Tibial nerve (tissue), 4 donors: Measurements from ENCODE around the gene CACNG6. TPM values are rescaled to one million over a fixed set of nuclear protein-coding genes. Genes with fewer than 3 reads are reported as not detected.

Experiments used
- DNase-seq, 2 donors: peaks; one replicate each; pipeline ENCODE4 v3.0.0-alpha.2; 2019; ENCODE audit warnings: low spot score in 2 of 2
- H3K27ac ChIP-seq, 4 donors: fragments of 200-600 bp; sonication (generic) in 3 of 4; one replicate each; pipeline ENCODE4 v1.5.1; 2017 to 2019; ENCODE audit warnings: mild to moderate bottlenecking in 1 of 4
- H3K27me3 ChIP-seq, 2 donors: fragments of 200-600 bp; sonication (generic) in 1 of 2; one replicate each; pipeline versions ENCODE4 v1.5.1 to v1.6.0; 2017 to 2019
- H3K36me3 ChIP-seq, 3 donors: fragments of 200-600 bp; sonication (generic); one replicate each; pipeline ENCODE4 v1.5.1; 2018 to 2019
- H3K4me1 ChIP-seq, 4 donors: fragments of 200-600 bp; sonication (generic) in 3 of 4; one replicate each; pipeline ENCODE4 v1.5.1; 2017 to 2019
- H3K4me3 ChIP-seq, 4 donors: fragments of 200-600 bp; sonication (generic) in 3 of 4; one replicate each; pipeline ENCODE4 v1.5.1; 2017 to 2019; ENCODE audit warnings: mild to moderate bottlenecking in 1 of 4, moderate library complexity in 1 of 4
- H3K9me3 ChIP-seq, 4 donors: fragments of 200-600 bp; sonication (generic) in 3 of 4; one replicate each; pipeline ENCODE4 v1.5.1; 2017 to 2019
- CTCF ChIP-seq, 5 experiments: fragments of 200-600 bp in 3 of 5; fragments of 450-650 bp in 2 of 5; sonication (generic) in 3 of 5; IDR thresholded peaks; one replicate each; pipeline ENCODE4 v1.5.1; 2016 to 2019; ENCODE audit warnings: antibody characterized with exemption in 5 of 5, mild to moderate bottlenecking in 3 of 5, moderate library complexity in 2 of 5
- EP300 ChIP-seq, 2 donors: sonication (generic); formaldehyde crosslinking; IDR thresholded peaks; one replicate each; pipeline ENCODE4 v1.6.1; 2017; ENCODE audit warnings: antibody characterized with exemption in 2 of 2, mild to moderate bottlenecking in 1 of 2
- POLR2A ChIP-seq, 2 donors: fragments of 450-650 bp; IDR thresholded peaks; one replicate each; pipeline ENCODE4 v1.6.1; 2017; ENCODE audit warnings: antibody characterized with exemption in 2 of 2, mild to moderate bottlenecking in 2 of 2, moderate library complexity in 2 of 2
- WGBS, 2 donors: methylation state at CpG; one replicate each; pipeline ENCODE4 v1.1.5; 2018; 5-methylcytosine and 5-hydroxymethylcytosine counted together
- total RNA-seq, 4 donors: library from RNA; depleted of rRNA; stranded (reverse); fragments of >200 nt; gene quantifications; one replicate each; pipeline ENCODE4 v1.1.0, GENCODE V29; 2016

CACNG6 gene
- total RNA-seq, 4 donors from 2014 or later = not detected

- Histone ChIP-seq H3K9me3 (peaks cover 0 to 15% (median 0%) of the 10 kb centered on the region in 4 donors), H3K27me3 (peaks cover 0 to 14% of the 10 kb centered on the region in 2 donors), H3K4me1 (no peaks in the 10 kb centered on the region), H3K4me3 (no peak overlapping the region), H3K36me3 (no peaks in the 10 kb centered on the region), H3K27ac (no peak overlapping the region)
- no peak for DNase-seq
- WGBS, 2 donors = 86 to 92% methylated on average over 8 of the region's 8 CpGs
- TF ChIP-seq POLR2A (IDR thresholded peaks at IDR 0.05) = no peak
- no peak for TF ChIP-seq EP300 (IDR thresholded peaks at IDR 0.05)
- TF ChIP-seq CTCF (IDR thresholded peaks at IDR 0.05) = no peak
Observed at GRCh38 chr19:53953383-53953782, 38.1 kb upstream of the CACNG6 start.

GRCh38 chr19:53957448-53958167 is 33.8 kb upstream of the CACNG6 start:
- Histone ChIP-seq H3K9me3 (peaks cover 0 to 15% (median 0%) of the 10 kb centered on the region in 4 donors), H3K4me3 (no peak overlapping the region), H3K27ac (no peak overlapping the region), H3K27me3 (peaks cover 0 to 54% of the 10 kb centered on the region in 2 donors), H3K4me1 (no peaks in the 10 kb centered on the region), H3K36me3 (no peaks in the 10 kb centered on the region)
- 4 to 5% methylated on average over 15 of the region's 15 CpGs for WGBS, 2 donors
- DNase-seq = no peak
- no peak for TF ChIP-seq POLR2A (IDR thresholded peaks at IDR 0.05)
- TF ChIP-seq EP300 (IDR thresholded peaks at IDR 0.05) = no peak
- TF ChIP-seq CTCF (IDR thresholded peaks at IDR 0.05) = no peak

- Histone ChIP-seq H3K27me3 (peaks cover 0 to 60% of the 10 kb centered on the region in 2 donors), H3K27ac (no peak overlapping the region), H3K4me3 (no peak overlapping the region), H3K4me1 (no peaks in the 10 kb centered on the region), H3K36me3 (no peaks in the 10 kb centered on the region), H3K9me3 (peaks cover 0 to 13% (median 0%) of the 10 kb centered on the region in 4 donors)
- no peak for DNase-seq
- WGBS, 2 donors = 1 to 2% methylated on average over 12 to 14 of the region's 14 CpGs
- no peak for TF ChIP-seq CTCF (IDR thresholded peaks at IDR 0.05)
- no peak for TF ChIP-seq POLR2A (IDR thresholded peaks at IDR 0.05)
- TF ChIP-seq EP300 (IDR thresholded peaks at IDR 0.05) = no peak
Observed at GRCh38 chr19:53958168-53958571, 33.3 kb upstream of the CACNG6 start.

DNA sequence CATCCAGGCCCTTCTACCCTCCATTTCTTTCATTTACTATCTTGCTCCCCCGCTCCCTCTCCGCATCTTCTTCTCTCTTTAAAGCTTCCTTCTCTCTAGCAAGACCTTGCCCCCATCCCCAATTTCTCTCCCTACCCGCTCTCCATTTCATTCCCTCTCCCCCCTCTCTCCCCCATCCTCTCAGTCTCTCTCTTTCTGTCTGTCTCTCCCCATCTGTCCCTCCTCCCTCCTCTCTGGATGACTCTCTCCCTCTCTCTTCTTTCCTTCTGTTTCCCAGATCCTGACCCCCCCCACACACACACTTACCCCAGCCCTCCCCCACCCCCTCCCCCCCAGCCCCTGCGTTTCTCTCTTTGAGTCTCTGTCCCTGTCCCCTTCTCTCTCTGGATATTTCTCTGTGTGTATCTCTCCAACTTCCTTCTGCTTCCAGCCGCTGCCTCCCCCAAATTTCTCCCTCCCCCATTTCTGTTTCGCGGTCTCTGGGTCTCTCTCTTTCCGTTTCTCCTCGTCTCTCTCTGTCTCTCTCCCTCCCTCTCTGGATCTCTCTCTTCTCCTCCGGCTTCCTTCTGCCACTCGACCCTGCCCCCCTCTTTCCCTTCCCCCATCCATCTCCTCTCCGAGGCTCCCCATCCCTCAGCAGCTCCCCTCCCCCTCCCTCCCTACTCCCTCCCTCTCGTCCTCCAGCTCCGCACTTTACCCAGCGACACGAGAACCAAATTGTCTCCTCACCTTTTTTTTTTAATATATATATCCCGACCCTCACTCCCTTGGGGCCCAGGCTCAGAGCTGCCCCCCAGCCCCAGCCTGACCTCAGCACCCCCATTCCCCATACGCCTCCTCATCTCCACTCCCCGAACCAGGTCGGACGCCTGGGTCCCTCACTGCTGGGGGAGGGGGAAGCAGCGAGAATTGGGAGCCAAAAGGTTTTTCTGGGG is 32.3 kb upstream of the CACNG6 start:
- Histone ChIP-seq H3K4me1 (no peaks in the 10 kb centered on the region), H3K9me3 (peaks cover 0 to 4% (median 0%) of the 10 kb centered on the region in 4 donors), H3K36me3 (no peaks in the 10 kb centered on the region), H3K27me3 (peaks cover 0 to 69% of the 10 kb centered on the region in 2 donors), H3K4me3 (no peak overlapping the region), H3K27ac (no peak overlapping the region)
- TF ChIP-seq POLR2A (IDR thresholded peaks at IDR 0.05) = no peak
- no peak for TF ChIP-seq CTCF (IDR thresholded peaks at IDR 0.05)
- TF ChIP-seq EP300 (IDR thresholded peaks at IDR 0.05) = no peak
- no peak for DNase-seq
- WGBS, 2 donors = 2 to 4% methylated on average over 22 of the region's 22 CpGs

DNA sequence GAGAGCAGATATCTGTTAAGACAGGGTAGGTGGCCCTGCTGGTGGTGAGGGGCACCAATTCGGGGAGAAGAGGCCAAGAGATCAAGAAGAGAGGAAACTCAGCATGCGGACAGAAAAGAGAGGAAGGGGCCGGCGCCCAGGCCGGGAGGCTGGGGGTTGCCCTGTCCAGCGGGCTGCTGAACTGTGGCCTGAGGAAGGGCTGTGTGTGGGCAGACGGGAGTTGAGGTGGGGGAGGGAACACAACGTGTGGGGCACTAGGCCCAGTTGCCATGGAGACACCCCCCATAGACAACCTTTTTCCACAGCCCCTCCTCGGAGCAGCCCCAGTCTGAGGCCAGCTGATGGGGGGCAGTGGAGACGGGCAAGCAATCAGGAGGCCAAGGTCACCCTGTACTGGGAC is 31.2 kb upstream of the CACNG6 start:
- WGBS, 2 donors = 2 to 5% methylated on average over 10 of the region's 10 CpGs

More for the DNA sequence above, 31.2 kb upstream of the CACNG6 start:
- peaks cover 0 to 80% of the 10 kb centered on the region in 2 donors for H3K27me3 ChIP-seq
- H3K27ac ChIP-seq = no peak overlapping the region
- no peak for DNase-seq
- no peaks in the 10 kb centered on the region for H3K36me3 ChIP-seq
- no peak for TF ChIP-seq EP300 (IDR thresholded peaks at IDR 0.05)
- TF ChIP-seq CTCF (IDR thresholded peaks at IDR 0.05) = no peak
- no peak for TF ChIP-seq POLR2A (IDR thresholded peaks at IDR 0.05)
- H3K9me3 ChIP-seq = no peaks in the 10 kb centered on the region
- H3K4me3 ChIP-seq = no peak overlapping the region
- H3K4me1 ChIP-seq = no peaks in the 10 kb centered on the region
